ENCODE results near the gene EPHB2. TPM values are rescaled to one million over a fixed set of nuclear protein-coding genes. Genes with fewer than 3 reads are reported as not detected.

EPHB2 gene
- total RNA-seq, 1 donor from 2014 or later, result 3.9 TPM

DNA sequence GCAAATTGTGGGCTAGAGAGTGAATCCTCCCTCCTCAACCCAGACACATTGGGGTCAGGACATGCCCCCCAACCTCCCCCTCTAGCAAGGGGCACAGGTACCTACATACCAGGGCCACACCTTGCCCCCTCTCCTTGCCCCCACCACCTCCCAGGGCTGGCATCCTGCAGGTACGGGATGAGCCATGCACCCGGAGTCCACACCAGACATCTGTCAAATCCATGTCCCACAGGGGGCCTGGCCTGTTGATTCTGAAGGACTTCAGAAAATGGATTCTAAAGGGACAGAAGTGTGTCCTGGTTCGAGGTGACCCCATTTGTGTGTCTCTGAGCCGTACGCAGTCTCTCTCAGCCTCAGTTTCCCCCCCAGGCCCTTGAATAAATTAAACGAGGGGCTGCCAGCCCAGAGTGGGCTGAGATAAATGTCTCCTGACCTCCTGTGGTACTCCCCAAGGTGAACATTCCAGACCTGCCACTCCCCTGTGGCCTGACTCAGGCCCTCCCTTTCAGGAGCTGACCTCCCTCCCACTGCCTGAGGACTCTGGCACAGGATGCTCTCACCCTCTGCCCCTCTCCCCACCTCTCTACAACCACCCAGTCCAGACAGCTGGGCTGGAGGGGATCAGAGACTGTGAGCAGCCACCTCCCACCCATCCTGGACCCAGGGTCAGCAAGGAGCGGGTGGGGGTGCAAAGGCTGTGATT lies 94.5 kb downstream of the EPHB2 start:
- Histone ChIP-seq H3K4me1 (peaks cover 33% of the 10 kb centered on the region), H3K27me3 (no peaks in the 10 kb centered on the region), H3K9me3 (no peaks in the 10 kb centered on the region), H3K4me3 (no peak overlapping the region), H3K27ac (no peak overlapping the region), H3K36me3 (no peaks in the 10 kb centered on the region)
- TF ChIP-seq POLR2A (IDR thresholded peaks at IDR 0.05) (no peak), POLR2AphosphoS5 (IDR thresholded peaks at IDR 0.05; ENCODE audit: insufficient read depth in 1 of 2, low read depth in 1 of 2) (no peak)
- TF ChIP-seq, protein P1, sequence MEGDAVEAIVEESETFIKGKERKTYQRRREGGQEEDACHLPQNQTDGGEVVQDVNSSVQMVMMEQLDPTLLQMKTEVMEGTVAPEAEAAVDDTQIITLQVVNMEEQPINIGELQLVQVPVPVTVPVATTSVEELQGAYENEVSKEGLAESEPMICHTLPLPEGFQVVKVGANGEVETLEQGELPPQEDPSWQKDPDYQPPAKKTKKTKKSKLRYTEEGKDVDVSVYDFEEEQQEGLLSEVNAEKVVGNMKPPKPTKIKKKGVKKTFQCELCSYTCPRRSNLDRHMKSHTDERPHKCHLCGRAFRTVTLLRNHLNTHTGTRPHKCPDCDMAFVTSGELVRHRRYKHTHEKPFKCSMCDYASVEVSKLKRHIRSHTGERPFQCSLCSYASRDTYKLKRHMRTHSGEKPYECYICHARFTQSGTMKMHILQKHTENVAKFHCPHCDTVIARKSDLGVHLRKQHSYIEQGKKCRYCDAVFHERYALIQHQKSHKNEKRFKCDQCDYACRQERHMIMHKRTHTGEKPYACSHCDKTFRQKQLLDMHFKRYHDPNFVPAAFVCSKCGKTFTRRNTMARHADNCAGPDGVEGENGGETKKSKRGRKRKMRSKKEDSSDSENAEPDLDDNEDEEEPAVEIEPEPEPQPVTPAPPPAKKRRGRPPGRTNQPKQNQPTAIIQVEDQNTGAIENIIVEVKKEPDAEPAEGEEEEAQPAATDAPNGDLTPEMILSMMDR (IDR thresholded peaks at IDR 0.05), result no peak
- no peak for DNase-seq (ENCODE audit: extremely low spot score in 2 of 2)
- intact Hi-C loops (cut with DNase I), result no loop called here

DNA sequence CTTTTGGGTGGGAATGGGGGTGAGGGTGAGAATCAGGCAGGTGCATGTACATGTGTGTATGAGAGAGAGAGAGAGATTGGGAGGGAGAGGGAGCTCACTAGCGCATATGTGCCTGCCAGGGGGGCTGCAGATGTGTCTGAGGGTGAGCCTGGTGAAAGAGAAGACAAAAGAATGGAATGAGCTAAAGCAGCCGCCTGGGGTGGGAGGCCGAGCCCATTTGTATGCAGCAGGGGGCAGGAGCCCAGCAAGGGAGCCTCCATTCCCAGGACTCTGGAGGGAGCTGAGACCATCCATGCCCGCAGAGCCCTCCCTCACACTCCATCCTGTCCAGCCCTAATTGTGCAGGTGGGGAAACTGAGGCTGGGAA lies 95.0 kb downstream of the EPHB2 start:
- intact Hi-C loops (cut with DNase I), result no loop called here
- no peaks in the 10 kb centered on the region for H3K27me3 ChIP-seq
- no peak for DNase-seq (ENCODE audit: extremely low spot score in 2 of 2)
- H3K4me3 ChIP-seq, result no peak overlapping the region
- H3K27ac ChIP-seq, result no peak overlapping the region
- no peaks in the 10 kb centered on the region for H3K9me3 ChIP-seq
- H3K4me1 ChIP-seq, result peaks cover 33% of the 10 kb centered on the region
- no peak for TF ChIP-seq POLR2A (IDR thresholded peaks at IDR 0.05)
- TF ChIP-seq, protein P1 (IDR thresholded peaks at IDR 0.05), result no peak
- TF ChIP-seq POLR2AphosphoS5 (IDR thresholded peaks at IDR 0.05; ENCODE audit: insufficient read depth in 1 of 2, low read depth in 1 of 2), result no peak
- no peaks in the 10 kb centered on the region for H3K36me3 ChIP-seq

DNA sequence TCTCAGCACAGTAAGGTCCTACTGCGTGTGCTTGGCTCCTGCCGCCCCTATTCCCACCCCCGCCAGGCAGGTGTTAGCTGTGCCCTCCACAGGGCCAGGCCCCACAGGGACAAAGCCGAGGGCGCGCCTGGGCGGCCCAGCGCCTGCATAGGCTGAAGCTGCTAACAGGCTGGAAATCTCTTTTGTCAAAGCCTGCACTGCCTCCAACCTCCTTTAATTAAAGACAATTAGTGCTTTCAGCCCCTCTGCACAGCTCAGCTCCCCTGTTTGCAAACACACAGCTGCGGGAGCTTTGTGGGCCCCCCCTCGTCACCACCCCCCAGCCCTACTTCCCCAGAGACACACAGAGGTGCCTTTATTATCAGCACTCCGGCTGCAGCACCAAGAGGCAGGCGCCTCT lies 95.9 kb downstream of the EPHB2 start:
- Histone ChIP-seq H3K9me3 (no peaks in the 10 kb centered on the region), H3K36me3 (no peaks in the 10 kb centered on the region), H3K4me3 (no peak overlapping the region), H3K4me1 (peaks cover 33% of the 10 kb centered on the region), H3K27me3 (no peaks in the 10 kb centered on the region), H3K27ac (no peak overlapping the region)
- DNase-seq (ENCODE audit: extremely low spot score in 2 of 2), result no peak
- TF ChIP-seq POLR2A (IDR thresholded peaks at IDR 0.05), result no peak
- TF ChIP-seq, protein P1 (IDR thresholded peaks at IDR 0.05), result no peak
- TF ChIP-seq POLR2AphosphoS5 (IDR thresholded peaks at IDR 0.05; ENCODE audit: insufficient read depth in 1 of 2, low read depth in 1 of 2), result no peak
- intact Hi-C loops (cut with DNase I), result no loop called here

- Histone ChIP-seq H3K4me3 (no peak overlapping the region), H3K4me1 (peaks cover 33% of the 10 kb centered on the region), H3K36me3 (no peaks in the 10 kb centered on the region), H3K27ac (no peak overlapping the region), H3K9me3 (no peaks in the 10 kb centered on the region), H3K27me3 (no peaks in the 10 kb centered on the region)
- no peak for TF ChIP-seq POLR2AphosphoS5 (IDR thresholded peaks at IDR 0.05; ENCODE audit: insufficient read depth in 1 of 2, low read depth in 1 of 2)
- TF ChIP-seq, protein P1 (IDR thresholded peaks at IDR 0.05), result no peak
- TF ChIP-seq POLR2A (IDR thresholded peaks at IDR 0.05), result no peak
- DNase-seq (ENCODE audit: extremely low spot score in 2 of 2), result no peak
- intact Hi-C loops (cut with DNase I), result no loop called here
These were observed 96.7 kb downstream of the EPHB2 start for GRCh38 chr1:22807340-22807739.

GRCh38 chr1:22808186-22808675 lies 97.6 kb downstream of the EPHB2 start:
- no peaks in the 10 kb centered on the region for H3K36me3 ChIP-seq
- H3K27ac ChIP-seq, result peak overlapping the region; percentile 68
- intact Hi-C loops (cut with DNase I), result no loop called here
- no peaks in the 10 kb centered on the region for H3K27me3 ChIP-seq
- peaks cover 33% of the 10 kb centered on the region for H3K4me1 ChIP-seq
- TF ChIP-seq POLR2A (IDR thresholded peaks at IDR 0.05) (no peak), POLR2AphosphoS5 (IDR thresholded peaks at IDR 0.05; ENCODE audit: insufficient read depth in 1 of 2, low read depth in 1 of 2) (no peak)
- TF ChIP-seq, protein P1 (IDR thresholded peaks at IDR 0.05), result no peak
- H3K4me3 ChIP-seq, result no peak overlapping the region
- no peaks in the 10 kb centered on the region for H3K9me3 ChIP-seq
- no peak for DNase-seq (ENCODE audit: extremely low spot score in 2 of 2)

All from vagina (tissue), 2 donors.